Fibroblast of lung (primary cell): Measurements from ENCODE around the gene CDCA7L. TPM values are rescaled to one million over a fixed set of nuclear protein-coding genes. Genes with fewer than 3 reads are reported as not detected.

ENCODE experiments used
- DNase-seq, 2 donors: peaks; one replicate each; pipeline versions ENCODE4 v3.0.0 to v3.0.0-alpha.2; 2010; ENCODE audit warnings: low read depth in 2 of 2
- H2AFZ ChIP-seq: 2 replicates; pipeline ENCODE4 v1.5.1; 2012; ENCODE audit warnings: low read length, control low read depth, inconsistent platforms
- H3K27ac ChIP-seq: 2 replicates; pipeline ENCODE4 v1.5.1; 2011; ENCODE audit warnings: low read length, control low read depth; ENCODE audit not compliant: insufficient read depth
- H3K27me3 ChIP-seq: 2 replicates; pipeline ENCODE4 v1.5.1; 2011; ENCODE audit warnings: mild to moderate bottlenecking, low read length; ENCODE audit not compliant: control insufficient read depth, insufficient read depth
- H3K36me3 ChIP-seq: 2 replicates; pipeline ENCODE4 v1.5.1; 2011; ENCODE audit warnings: low read length; ENCODE audit not compliant: control insufficient read depth, insufficient read depth
- H3K4me1 ChIP-seq: 2 replicates; pipeline ENCODE4 v1.5.1; 2011; ENCODE audit warnings: low read length; ENCODE audit not compliant: control insufficient read depth, insufficient read depth; ENCODE audit errors: extremely low read depth
- H3K4me2 ChIP-seq: 2 replicates; pipeline ENCODE4 v1.5.1; 2011; ENCODE audit warnings: low read length, control low read depth; ENCODE audit not compliant: insufficient read depth; ENCODE audit errors: extremely low read depth
- H3K4me3 ChIP-seq, 4 experiments: fragments of 200-600 bp in 1 of 4; sonication (generic) in 1 of 4; replicated peaks in 1 of 4; 2 replicates each; pipeline ENCODE4 v1.5.1; 2011 to 2016; ENCODE audit warnings: low read length in 4 of 4, low read depth in 3 of 4, mild to moderate bottlenecking in 3 of 4, control low read depth in 2 of 4, inconsistent platforms in 1 of 4, mixed read lengths in 1 of 4; ENCODE audit not compliant: insufficient read depth in 1 of 4; ENCODE audit errors: control extremely low read depth in 1 of 4
- H3K79me2 ChIP-seq: 2 replicates; pipeline ENCODE4 v1.5.1; 2012; ENCODE audit warnings: mild to moderate bottlenecking, low read length, inconsistent platforms; ENCODE audit not compliant: control insufficient read depth, insufficient read depth
- H3K9ac ChIP-seq: 2 replicates; pipeline ENCODE4 v1.5.1; 2011; ENCODE audit warnings: mild to moderate bottlenecking, low read length, control low read depth; ENCODE audit not compliant: insufficient read depth
- H3K9me3 ChIP-seq: 2 replicates; pipeline ENCODE4 v1.5.1; 2012; ENCODE audit warnings: low read depth, low read length; ENCODE audit not compliant: control insufficient read depth, insufficient read depth
- H4K20me1 ChIP-seq: 2 replicates; pipeline ENCODE4 v1.5.1; 2011; ENCODE audit warnings: low read length; ENCODE audit not compliant: control insufficient read depth, insufficient read depth; ENCODE audit errors: extremely low read depth
- EZH2 ChIP-seq: IDR thresholded peaks from 2 replicates; pipeline ENCODE4 v1.5.1; 2012; ENCODE audit warnings: low read length, control low read depth, mild to moderate bottlenecking; ENCODE audit errors: missing control alignments
- polyA plus RNA-seq, 2 donors: library from polyadenylated mRNA; depleted of rRNA in 1 of 2; stranded (reverse) in 1 of 2; unstranded in 1 of 2; fragments of >200 nt; gene quantifications; 2 replicates each; pipeline ENCODE4 v1.2.1, GENCODE V29; 2011 to 2012; ENCODE audit warnings: missing spikeins in 1 of 2
- total RNA-seq: library from RNA; depleted of rRNA; stranded (reverse); fragments of >200 nt; gene quantifications from 2 replicates; pipeline ENCODE4 v1.2.1, GENCODE V29; 2014
- TF ChIP-seq, protein P1 (sequence below), 2 donors: IDR thresholded peaks in 1 of 2; conservative IDR thresholded peaks in 1 of 2; 1 replicate in 1 of 2; 2 replicates in 1 of 2; pipeline ENCODE4 v1.5.1; 2011 to 2012; ENCODE audit warnings: low read length in 2 of 2, control low read depth in 1 of 2, inconsistent platforms in 1 of 2, low read depth in 1 of 2, mild to moderate bottlenecking in 1 of 2

CDCA7L gene
- total and polyA plus RNA-seq, 2 donors (not counting 1 experiment from before 2014, with no cell fraction given) = 25.3 to 29.1 TPM

DNA sequence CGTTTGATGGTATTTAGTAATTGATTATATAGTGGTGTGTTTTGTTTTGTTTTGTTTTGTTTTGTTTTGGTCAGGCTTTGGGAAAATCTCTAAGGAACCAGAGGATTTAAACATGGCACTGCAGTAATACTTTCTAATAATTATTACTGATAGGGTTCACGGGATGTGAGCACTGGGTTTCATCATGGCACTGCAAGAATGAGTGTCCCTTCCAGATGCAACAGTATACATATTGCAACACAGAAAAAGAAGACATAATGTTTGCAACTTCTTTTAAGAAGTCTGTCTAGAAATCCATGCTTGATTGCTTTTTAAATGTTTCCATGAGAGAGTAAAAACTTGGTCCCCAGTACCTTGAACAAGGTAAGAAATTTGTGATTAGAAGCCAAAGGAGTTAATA, 2.2 kb upstream of the CDCA7L start:
- TF ChIP-seq, protein P1, sequence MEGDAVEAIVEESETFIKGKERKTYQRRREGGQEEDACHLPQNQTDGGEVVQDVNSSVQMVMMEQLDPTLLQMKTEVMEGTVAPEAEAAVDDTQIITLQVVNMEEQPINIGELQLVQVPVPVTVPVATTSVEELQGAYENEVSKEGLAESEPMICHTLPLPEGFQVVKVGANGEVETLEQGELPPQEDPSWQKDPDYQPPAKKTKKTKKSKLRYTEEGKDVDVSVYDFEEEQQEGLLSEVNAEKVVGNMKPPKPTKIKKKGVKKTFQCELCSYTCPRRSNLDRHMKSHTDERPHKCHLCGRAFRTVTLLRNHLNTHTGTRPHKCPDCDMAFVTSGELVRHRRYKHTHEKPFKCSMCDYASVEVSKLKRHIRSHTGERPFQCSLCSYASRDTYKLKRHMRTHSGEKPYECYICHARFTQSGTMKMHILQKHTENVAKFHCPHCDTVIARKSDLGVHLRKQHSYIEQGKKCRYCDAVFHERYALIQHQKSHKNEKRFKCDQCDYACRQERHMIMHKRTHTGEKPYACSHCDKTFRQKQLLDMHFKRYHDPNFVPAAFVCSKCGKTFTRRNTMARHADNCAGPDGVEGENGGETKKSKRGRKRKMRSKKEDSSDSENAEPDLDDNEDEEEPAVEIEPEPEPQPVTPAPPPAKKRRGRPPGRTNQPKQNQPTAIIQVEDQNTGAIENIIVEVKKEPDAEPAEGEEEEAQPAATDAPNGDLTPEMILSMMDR (conservative IDR thresholded peaks at IDR 0.05 in 1 of 2, IDR thresholded peaks at IDR 0.05 in 1 of 2; ENCODE audit: low read depth in 1 of 2, low read length in 2 of 2) = no peak
- no peak for TF ChIP-seq EZH2
- Histone ChIP-seq H3K4me2 (no peak overlapping the region), H2AFZ (no peak overlapping the region), H3K9ac (no peak overlapping the region), H3K36me3 (no peaks in the 10 kb centered on the region), H3K4me1 (peaks cover 2% of the 10 kb centered on the region), H3K9me3 (no peaks in the 10 kb centered on the region), H3K27me3 (no peaks in the 10 kb centered on the region), H3K4me3 (no peak overlapping the region), H3K79me2 (peaks cover 5% of the 10 kb centered on the region), H3K27ac (no peak overlapping the region), H4K20me1 (no peaks in the 10 kb centered on the region)
- no peak for DNase-seq

DNA sequence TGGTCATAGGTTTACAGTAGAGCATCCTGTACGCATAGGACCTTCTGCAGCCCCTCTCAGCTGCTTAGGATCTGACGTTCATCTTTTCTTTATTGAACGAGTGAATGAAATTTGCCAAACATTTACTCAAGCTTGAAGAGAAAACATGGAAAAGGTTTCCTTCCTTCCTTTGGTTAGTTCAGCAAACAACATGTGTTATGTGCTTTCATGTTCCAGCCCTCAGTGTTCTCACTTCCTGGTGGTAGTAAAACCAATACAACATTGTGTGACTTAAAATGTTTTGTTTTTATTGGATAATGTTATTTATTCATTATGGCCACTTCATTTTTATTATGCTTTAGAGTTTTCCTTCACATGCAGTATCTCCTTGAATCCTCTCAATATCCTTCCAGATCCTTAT, 1.4 kb upstream of the CDCA7L start:
- H3K4me3 ChIP-seq = no peak overlapping the region
- H3K27me3 ChIP-seq = no peaks in the 10 kb centered on the region
- DNase-seq = no peak
- H3K9ac ChIP-seq = no peak overlapping the region
- no peak for TF ChIP-seq EZH2
- TF ChIP-seq, protein P1 (conservative IDR thresholded peaks at IDR 0.05 in 1 of 2, IDR thresholded peaks at IDR 0.05 in 1 of 2; ENCODE audit: low read depth in 1 of 2, low read length in 2 of 2) = no peak
- no peaks in the 10 kb centered on the region for H3K9me3 ChIP-seq
- H2AFZ ChIP-seq = no peak overlapping the region
- H3K4me1 ChIP-seq = peaks cover 2% of the 10 kb centered on the region
- H3K4me2 ChIP-seq = no peak overlapping the region
- no peaks in the 10 kb centered on the region for H3K36me3 ChIP-seq
- H3K79me2 ChIP-seq = peaks cover 7% of the 10 kb centered on the region
- H3K27ac ChIP-seq = no peak overlapping the region
- H4K20me1 ChIP-seq = no peaks in the 10 kb centered on the region

DNA sequence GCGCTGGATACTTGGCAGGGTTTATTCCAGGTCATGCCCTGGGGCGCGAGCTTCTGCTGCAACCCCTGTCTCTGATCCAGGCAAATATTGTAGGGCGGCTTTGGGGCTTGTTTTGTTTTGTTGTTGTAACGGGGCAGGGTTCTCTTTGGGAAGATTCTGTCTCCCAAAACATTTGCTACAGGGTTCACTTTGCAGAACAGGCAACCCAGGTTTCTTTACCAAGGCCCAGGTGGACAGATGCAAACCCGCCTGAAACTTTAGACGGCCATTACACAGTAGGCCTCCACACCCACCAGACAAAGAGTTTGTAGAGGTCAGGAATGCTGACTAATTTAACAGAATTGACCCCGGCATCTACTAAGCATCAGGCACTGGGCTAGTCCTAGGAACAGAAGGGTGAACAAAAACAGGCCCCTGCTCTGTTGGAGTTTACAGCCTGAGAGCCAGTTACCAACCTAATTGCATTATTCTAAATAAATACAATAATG, 567 bp upstream of the CDCA7L start:
- Histone ChIP-seq H3K27ac (peak overlapping the region; percentile 92), H3K27me3 (no peaks in the 10 kb centered on the region), H3K36me3 (no peaks in the 10 kb centered on the region), H4K20me1 (no peaks in the 10 kb centered on the region), H3K9ac (peak overlapping the region; percentile 96), H3K4me2 (peak overlapping the region; percentile 55), H2AFZ (peak overlapping the region; percentile 95), H3K79me2 (peaks cover 7% of the 10 kb centered on the region), H3K4me1 (peaks cover 2% of the 10 kb centered on the region), H3K9me3 (no peaks in the 10 kb centered on the region), H3K4me3 (peak overlapping the region; percentile 77 to 86 (median 83))
- DNase-seq = no peak
- TF ChIP-seq, protein P1 (conservative IDR thresholded peaks at IDR 0.05 in 1 of 2, IDR thresholded peaks at IDR 0.05 in 1 of 2; ENCODE audit: low read depth in 1 of 2, low read length in 2 of 2) = no peak
- no peak for TF ChIP-seq EZH2
